H9 (cell line): ENCODE data around the gene SIGMAR1. TPM values are rescaled to one million over a fixed set of nuclear protein-coding genes. Genes with fewer than 3 reads are reported as not detected.

Experiments
- DNase-seq: peaks from one replicate; pipeline ENCODE4 v3.0.0-alpha.2; 2017
- H2AFZ ChIP-seq: one replicate; pipeline ENCODE4 v1.6.1; 2013; ENCODE audit warnings: mild to moderate bottlenecking, low read length, control low read depth, moderate library complexity
- H2AK5ac ChIP-seq: 2 replicates; pipeline ENCODE4 v1.6.1; 2013; ENCODE audit warnings: low read length, control low read depth, mixed read lengths; ENCODE audit not compliant: insufficient read length
- H2BK120ac ChIP-seq: one replicate; pipeline ENCODE4 v1.6.1; 2013; ENCODE audit warnings: low read depth, mild to moderate bottlenecking, low read length, control low read depth, inconsistent platforms; ENCODE audit not compliant: poor library complexity, severe bottlenecking
- H2BK12ac ChIP-seq: 2 replicates; pipeline ENCODE4 v1.6.1; 2013; ENCODE audit warnings: low read length, control low read depth, mixed read lengths, low read depth; ENCODE audit not compliant: insufficient read length
- H2BK15ac ChIP-seq: 2 replicates; pipeline ENCODE4 v1.6.1; 2013; ENCODE audit warnings: low read depth, low read length, control low read depth
- H2BK20ac ChIP-seq: one replicate; pipeline ENCODE4 v1.6.1; 2013; ENCODE audit warnings: low read depth, mild to moderate bottlenecking, low read length, control low read depth, inconsistent platforms; ENCODE audit not compliant: poor library complexity, severe bottlenecking
- H2BK5ac ChIP-seq: 2 replicates; pipeline ENCODE4 v1.6.1; 2013; ENCODE audit warnings: low read length, control low read depth, mixed read lengths; ENCODE audit not compliant: insufficient read length
- H3K14ac ChIP-seq: 2 replicates; pipeline ENCODE4 v1.6.1; 2013; ENCODE audit warnings: low read length, control low read depth; ENCODE audit not compliant: insufficient read depth
- H3K18ac ChIP-seq: 2 replicates; pipeline ENCODE4 v1.6.1; 2013; ENCODE audit warnings: low read depth, mild to moderate bottlenecking, mixed read lengths, low read length, control low read depth; ENCODE audit not compliant: insufficient read length
- H3K23ac ChIP-seq: 2 replicates; pipeline ENCODE4 v1.6.1; 2013; ENCODE audit warnings: low read length, control low read depth, mixed read lengths, low read depth; ENCODE audit not compliant: insufficient read length
- H3K23me2 ChIP-seq: 2 replicates; pipeline ENCODE4 v1.6.1; 2013; ENCODE audit warnings: low read depth, mild to moderate bottlenecking, mixed read lengths, low read length, control low read depth; ENCODE audit not compliant: insufficient read length, poor library complexity, severe bottlenecking
- H3K27ac ChIP-seq: 2 replicates; pipeline ENCODE4 v1.5.1; 2013; ENCODE audit warnings: low read length, control low read depth, mixed read lengths, low read depth; ENCODE audit not compliant: insufficient read length
- H3K27me3 ChIP-seq: 2 replicates; pipeline ENCODE4 v1.6.1; 2013; ENCODE audit warnings: low read length, control low read depth, inconsistent platforms; ENCODE audit not compliant: insufficient read depth
- H3K4ac ChIP-seq: 2 replicates; pipeline ENCODE4 v1.6.1; 2013; ENCODE audit warnings: low read depth, mild to moderate bottlenecking, control low read depth, inconsistent platforms, low read length, moderate library complexity
- H3K4me1 ChIP-seq: 2 replicates; pipeline ENCODE4 v1.6.1; 2013; ENCODE audit warnings: low read length, control low read depth, inconsistent platforms; ENCODE audit not compliant: insufficient read depth
- H3K4me2 ChIP-seq: 2 replicates; pipeline ENCODE4 v1.6.1; 2013; ENCODE audit warnings: low read length, control low read depth, mixed read lengths; ENCODE audit not compliant: insufficient read length, insufficient read depth
- H3K56ac ChIP-seq: 2 replicates; pipeline ENCODE4 v1.6.1; 2013; ENCODE audit warnings: low read depth, mild to moderate bottlenecking, mixed read lengths, low read length, control low read depth; ENCODE audit not compliant: insufficient read length
- H3K79me1 ChIP-seq: 2 replicates; pipeline ENCODE4 v1.6.1; 2013; ENCODE audit warnings: low read depth, mild to moderate bottlenecking, moderate library complexity, low read length, control low read depth, inconsistent platforms; ENCODE audit not compliant: insufficient read depth, poor library complexity, severe bottlenecking
- H3K79me2 ChIP-seq: 2 replicates; pipeline ENCODE4 v1.6.1; 2013; ENCODE audit warnings: low read length, control low read depth, inconsistent platforms; ENCODE audit not compliant: insufficient read depth
- H3K9ac ChIP-seq: 2 replicates; pipeline ENCODE4 v1.6.1; 2013; ENCODE audit warnings: low read length, control low read depth, mixed read lengths; ENCODE audit not compliant: insufficient read length; ENCODE audit errors: extremely low read depth
- H3K9me3 ChIP-seq: one replicate; pipeline ENCODE4 v1.6.1; 2013; ENCODE audit warnings: low read depth, low read length, inconsistent platforms; ENCODE audit not compliant: control insufficient read depth
- H3T11ph ChIP-seq: one replicate; pipeline ENCODE4 v1.6.1; 2013; ENCODE audit warnings: mild to moderate bottlenecking, low read length, control low read depth, inconsistent platforms
- H4K20me1 ChIP-seq: one replicate; pipeline ENCODE4 v1.6.1; 2013; ENCODE audit not compliant: control insufficient read depth, insufficient read length, insufficient read depth
- H4K5ac ChIP-seq: 2 replicates; pipeline ENCODE4 v1.6.1; 2013; ENCODE audit warnings: low read depth, mild to moderate bottlenecking, mixed read lengths, low read length, control low read depth; ENCODE audit not compliant: insufficient read length
- H4K8ac ChIP-seq: replicated peaks from 2 replicates; pipeline ENCODE4 v1.6.1; 2013; ENCODE audit warnings: low read length, control low read depth, mixed read lengths, low read depth; ENCODE audit not compliant: insufficient read length
- H4K91ac ChIP-seq: 2 replicates; pipeline ENCODE4 v1.6.1; 2013; ENCODE audit warnings: low read depth, mild to moderate bottlenecking, moderate library complexity, mixed read lengths, low read length, control low read depth; ENCODE audit not compliant: insufficient read length
- H3K27ac Mint-ChIP-seq, 3 experiments: 2 replicates in 2 of 3; 3 replicates in 1 of 3; pipeline ENCODE4 v1.8.0; 2020 to 2021; ENCODE audit warnings: mixed read lengths in 3 of 3, mild to moderate bottlenecking in 1 of 3, moderate library complexity in 1 of 3
- H3K27me3 Mint-ChIP-seq: 2 replicates; pipeline ENCODE4 v1.8.0; 2021; ENCODE audit warnings: low read depth, mild to moderate bottlenecking, moderate library complexity, mixed read lengths
- H3K36me3 Mint-ChIP-seq, 3 experiments: 2 replicates in 2 of 3; 3 replicates in 1 of 3; pipeline ENCODE4 v1.8.0; 2020 to 2021; ENCODE audit warnings: low read depth in 3 of 3, mixed read lengths in 3 of 3; ENCODE audit not compliant: insufficient read depth in 1 of 3
- H3K4me1 Mint-ChIP-seq, 2 experiments: 2 replicates each; pipeline ENCODE4 v1.8.0; 2020; ENCODE audit warnings: mixed read lengths in 2 of 2
- H3K4me3 Mint-ChIP-seq, 2 experiments: 2 replicates in 1 of 2; 3 replicates in 1 of 2; pipeline ENCODE4 v1.8.0; 2020 to 2021; ENCODE audit warnings: mild to moderate bottlenecking in 2 of 2, mixed read lengths in 2 of 2, moderate library complexity in 1 of 2
- H3K9me3 Mint-ChIP-seq, 2 experiments: 2 replicates in 1 of 2; 3 replicates in 1 of 2; pipeline ENCODE4 v1.8.0; 2020; ENCODE audit warnings: mild to moderate bottlenecking in 2 of 2, mixed read lengths in 2 of 2, moderate library complexity in 1 of 2
- CTCF ChIP-seq: fragments of 200-600 bp; sonication (generic); conservative IDR thresholded peaks from 3 replicates; pipeline ENCODE4 v1.8.0; 2021; ENCODE audit warnings: antibody characterized with exemption, mild to moderate bottlenecking
- WGBS: extraction: QIAGEN DNeasy Blood & Tissue Kit; methylation state at CpG from one replicate; pipeline ENCODE4 v1.1.7; 2013; ENCODE audit warnings: missing lambda C conversion rate, low lambda C conversion rate, mixed read lengths; ENCODE audit not compliant: insufficient read length; ENCODE audit errors: extremely low coverage; 5-methylcytosine and 5-hydroxymethylcytosine counted together
- total RNA-seq: library from RNA; stranded (reverse); gene quantifications from 2 replicates; pipeline ENCODE4 v1.2.1, GENCODE V29; 2021

SIGMAR1 gene
- total RNA-seq, 1 experiment from 2014 or later = 68.3 TPM

- Mint-ChIP-seq H3K27me3 (peaks cover 88% of the 10 kb centered on the region), H3K27ac (no peak within 1 kb of the TSS), H3K36me3 (no peaks in the 10 kb centered on the region; a peak in 2 of 7 replicates), H3K4me3 (peak within 1 kb of the TSS; percentile 64 to 86), H3K9me3 (peaks cover 0 to 6% of the 10 kb centered on the region in 2 experiments; a peak in 3 of 5 replicates), H3K4me1 (peaks cover 17 to 41% of the 10 kb centered on the region in 2 experiments)
- no peak within 1 kb of the TSS for H3K18ac ChIP-seq
- no CpG with 5 or more reads among the region's 69 CpGs for WGBS
- H4K8ac ChIP-seq = no peak within 1 kb of the TSS
- no peak within 1 kb of the TSS for H2BK12ac ChIP-seq
- peak; percentile 47 for DNase-seq
- no peaks in the 10 kb centered on the region for H3K79me1 ChIP-seq
- peaks cover 56% of the 10 kb centered on the region for H3K27me3 ChIP-seq
- no peak within 1 kb of the TSS for H3K4ac ChIP-seq
- H2AK5ac ChIP-seq = no peak within 1 kb of the TSS
- H3T11ph ChIP-seq = no peak within 1 kb of the TSS
- peak within 1 kb of the TSS; percentile 58 for H3K4me2 ChIP-seq
- no peak within 1 kb of the TSS for H2BK5ac ChIP-seq
- no peaks in the 10 kb centered on the region for H3K9me3 ChIP-seq
- H2BK120ac ChIP-seq = no peak within 1 kb of the TSS
- no peak within 1 kb of the TSS for H3K56ac ChIP-seq
- H4K5ac ChIP-seq = no peak within 1 kb of the TSS
- no peak within 1 kb of the TSS for H2AFZ ChIP-seq
- H4K20me1 ChIP-seq = no peaks in the 10 kb centered on the region
- no peak within 1 kb of the TSS for H2BK20ac ChIP-seq
- H3K79me2 ChIP-seq = no peaks in the 10 kb centered on the region
- H3K23me2 ChIP-seq = peaks cover 13% of the 10 kb centered on the region
- H2BK15ac ChIP-seq = no peak within 1 kb of the TSS
- no peak for TF ChIP-seq CTCF
- H3K4me1 ChIP-seq = no peaks in the 10 kb centered on the region
- no peak within 1 kb of the TSS for H3K9ac ChIP-seq
- H3K23ac ChIP-seq = no peak within 1 kb of the TSS
- H3K27ac ChIP-seq = no peak within 1 kb of the TSS
- H3K14ac ChIP-seq = no peak within 1 kb of the TSS
- H4K91ac ChIP-seq = no peak within 1 kb of the TSS
Measured at GRCh38 chr9:34628656-34629490, 8.7 kb downstream of the SIGMAR1 start, which contains the start of gene ARID3C. ARID3C (minus strand) TSS chr9:34629066; CDS start chr9:34628014, 1,052 bp downstream.
